ENCODE results near the gene AGMO.
A peak's percentile ranks its signal among the peaks of the same experiment; 100 is the strongest.
"Not testable (repeated sequence)": the region's sequence is repeated elsewhere in the genome, so short reads cannot be mapped to it uniquely, and the experiment has no call there.

Gene AGMO

DNA sequence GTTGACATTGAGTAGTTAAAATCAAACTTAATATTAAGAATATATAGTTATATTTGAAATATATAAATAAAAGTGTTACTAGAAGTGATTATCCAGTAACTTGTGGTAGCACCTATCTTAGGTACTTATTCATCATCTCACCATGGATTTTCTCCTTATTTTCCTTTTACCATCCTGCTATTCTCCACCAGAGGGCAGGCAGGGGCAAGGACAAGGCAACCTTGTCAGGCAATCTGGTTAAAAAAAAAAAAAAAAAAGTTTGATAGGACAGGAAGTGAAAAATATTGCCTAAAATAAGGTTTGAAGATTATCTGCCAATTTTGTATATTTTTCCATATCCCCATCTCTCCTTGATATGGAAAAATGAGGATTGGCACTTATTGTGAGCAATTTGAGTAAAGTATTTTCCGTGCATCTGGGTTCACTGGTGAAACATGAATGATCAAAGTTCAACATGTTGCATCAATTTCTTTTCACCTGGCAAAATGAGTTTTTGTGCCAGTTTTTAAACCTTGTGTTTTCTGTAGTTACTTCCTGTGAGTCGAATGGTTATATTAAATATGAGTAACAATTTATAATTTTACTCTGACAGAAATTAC is 256.7 kb downstream of the AGMO start:
- H2AFZ ChIP-seq (ENCODE audit: low read depth) = no peak overlapping the region
- H3K36me3 ChIP-seq (ENCODE audit: insufficient read depth) = no peaks in the 10 kb centered on the region
- H3K4me3 ChIP-seq (IDR thresholded peaks at IDR 0.05; ENCODE audit: insufficient read depth, low read depth, low read length) = no peak overlapping the region
- no peak overlapping the region for H3K27ac ChIP-seq
- no peaks in the 10 kb centered on the region for H4K20me1 ChIP-seq (ENCODE audit: insufficient read depth)
- no peak overlapping the region for H3K4me2 ChIP-seq
- H3K9ac ChIP-seq = no peak overlapping the region
- H3K27me3 ChIP-seq (ENCODE audit: insufficient read depth, low read depth) = no peaks in the 10 kb centered on the region
- H3K79me2 ChIP-seq (ENCODE audit: insufficient read depth, low read depth) = no peaks in the 10 kb centered on the region
- no peaks in the 10 kb centered on the region for H3K4me1 ChIP-seq (ENCODE audit: low read depth, poor library complexity, severe bottlenecking)
- peak; percentile 80 for TF ChIP-seq CTCF (conservative IDR thresholded peaks at IDR 0.05; ENCODE audit: low read depth, low read length)

DNA sequence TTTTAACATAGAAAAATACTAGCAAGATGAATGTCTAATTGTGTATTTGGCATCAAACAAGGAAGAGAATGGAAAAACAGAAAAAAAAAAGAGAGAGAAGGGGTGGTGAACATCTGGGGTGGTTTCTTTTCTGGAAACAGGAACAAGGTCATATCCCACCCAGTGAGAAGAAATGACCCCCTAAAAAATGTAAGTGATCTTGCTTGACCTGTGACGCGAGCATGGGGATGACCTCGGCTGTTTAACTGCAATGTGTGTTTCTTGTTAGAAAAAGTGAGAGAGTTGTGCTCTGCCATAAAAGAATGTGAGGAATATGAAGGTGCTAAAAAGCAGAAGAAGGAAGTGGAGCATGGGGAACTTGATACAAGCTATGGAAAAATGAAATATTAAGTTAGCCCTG is 258.5 kb downstream of the AGMO start:
- no peak overlapping the region for H3K4me3 ChIP-seq (IDR thresholded peaks at IDR 0.05; ENCODE audit: insufficient read depth, low read depth, low read length)
- no peak overlapping the region for H2AFZ ChIP-seq (ENCODE audit: low read depth)
- no peaks in the 10 kb centered on the region for H3K36me3 ChIP-seq (ENCODE audit: insufficient read depth)
- no peaks in the 10 kb centered on the region for H4K20me1 ChIP-seq (ENCODE audit: insufficient read depth)
- TF ChIP-seq CTCF (conservative IDR thresholded peaks at IDR 0.05; ENCODE audit: low read depth, low read length) = no peak
- H3K27me3 ChIP-seq (ENCODE audit: insufficient read depth, low read depth) = no peaks in the 10 kb centered on the region
- no peak overlapping the region for H3K27ac ChIP-seq
- H3K79me2 ChIP-seq (ENCODE audit: insufficient read depth, low read depth) = no peaks in the 10 kb centered on the region
- H3K9ac ChIP-seq = no peak overlapping the region
- H3K4me1 ChIP-seq (ENCODE audit: low read depth, poor library complexity, severe bottlenecking) = no peaks in the 10 kb centered on the region
- H3K4me2 ChIP-seq = no peak overlapping the region

DNA sequence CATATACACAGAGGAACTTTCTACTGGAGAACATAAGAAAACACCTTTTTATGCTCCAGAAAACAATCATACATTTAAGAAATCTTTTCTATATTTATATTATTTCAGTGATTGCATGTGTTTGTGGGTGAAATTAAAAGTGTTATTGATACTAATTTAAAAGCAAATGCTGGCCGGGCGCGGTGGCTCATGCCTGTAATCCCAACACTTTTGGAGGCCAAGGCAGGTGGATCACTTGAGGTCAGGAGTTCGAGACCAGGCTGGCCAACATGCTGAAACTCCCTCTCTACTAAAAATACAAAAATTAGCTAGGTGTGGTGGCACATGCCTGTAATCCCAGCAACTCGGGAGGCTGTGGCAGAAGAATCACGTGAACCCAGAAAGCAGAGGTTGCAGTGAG is 260.8 kb downstream of the AGMO start:
- H3K27me3 ChIP-seq (ENCODE audit: insufficient read depth, low read depth); H3K4me2 ChIP-seq; H3K36me3 ChIP-seq (ENCODE audit: insufficient read depth); H4K20me1 ChIP-seq (ENCODE audit: insufficient read depth); H3K79me2 ChIP-seq (ENCODE audit: insufficient read depth, low read depth); H3K9ac ChIP-seq; H3K4me3 ChIP-seq (IDR thresholded peaks at IDR 0.05; ENCODE audit: insufficient read depth, low read depth, low read length); H3K27ac ChIP-seq; H2AFZ ChIP-seq (ENCODE audit: low read depth); H3K4me1 ChIP-seq (ENCODE audit: low read depth, poor library complexity, severe bottlenecking): not testable (repeated sequence)

GRCh38 chr7:15292138-15292537 is 269.7 kb downstream of the AGMO start:
- no peaks in the 10 kb centered on the region for H3K79me2 ChIP-seq (ENCODE audit: insufficient read depth, low read depth)
- no peak overlapping the region for H3K27ac ChIP-seq
- TF ChIP-seq CTCF (conservative IDR thresholded peaks at IDR 0.05; ENCODE audit: low read depth, low read length) = no peak
- no peaks in the 10 kb centered on the region for H3K36me3 ChIP-seq (ENCODE audit: insufficient read depth)
- no peaks in the 10 kb centered on the region for H4K20me1 ChIP-seq (ENCODE audit: insufficient read depth)
- no peak overlapping the region for H3K9ac ChIP-seq
- H3K27me3 ChIP-seq (ENCODE audit: insufficient read depth, low read depth) = no peaks in the 10 kb centered on the region
- no peak overlapping the region for H3K4me3 ChIP-seq (IDR thresholded peaks at IDR 0.05; ENCODE audit: insufficient read depth, low read depth, low read length)
- H2AFZ ChIP-seq (ENCODE audit: low read depth) = no peak overlapping the region
- no peak overlapping the region for H3K4me2 ChIP-seq
- no peaks in the 10 kb centered on the region for H3K4me1 ChIP-seq (ENCODE audit: low read depth, poor library complexity, severe bottlenecking)

- H3K36me3 ChIP-seq (ENCODE audit: insufficient read depth) = no peaks in the 10 kb centered on the region
- H4K20me1 ChIP-seq (ENCODE audit: insufficient read depth) = no peaks in the 10 kb centered on the region
- TF ChIP-seq CTCF (conservative IDR thresholded peaks at IDR 0.05; ENCODE audit: low read depth, low read length) = no peak
- H3K27me3 ChIP-seq (ENCODE audit: insufficient read depth, low read depth) = no peaks in the 10 kb centered on the region
- no peak overlapping the region for H3K27ac ChIP-seq
- H3K4me3 ChIP-seq (IDR thresholded peaks at IDR 0.05; ENCODE audit: insufficient read depth, low read depth, low read length) = no peak overlapping the region
- H3K4me2 ChIP-seq = no peak overlapping the region
- H3K4me1 ChIP-seq (ENCODE audit: low read depth, poor library complexity, severe bottlenecking) = no peaks in the 10 kb centered on the region
- H3K9ac ChIP-seq = no peak overlapping the region
- no peaks in the 10 kb centered on the region for H3K79me2 ChIP-seq (ENCODE audit: insufficient read depth, low read depth)
- H2AFZ ChIP-seq (ENCODE audit: low read depth) = no peak overlapping the region
Observed at GRCh38 chr7:15291699-15292098, 270.1 kb downstream of the AGMO start.
